MCF 10A (cell line): ENCODE results near the gene EPHB1. TPM values are rescaled to one million over a fixed set of nuclear protein-coding genes. Genes with fewer than 3 reads are reported as not detected.

Experiments used
- BruUV-seq: library from RNA; stranded (reverse); fragments of 400-500 nt; replicated peaks from 2 replicates; lab custom pipeline; 2021; lab: Mats Ljungman, UMichigan
- CTCF ChIA-PET: fragments of 300-600 bp; sonication (Branson Sonifier 250); formaldehyde crosslinking; extraction: SDS; loops from one replicate; lab custom pipeline; 2021; ENCODE audit warnings: antibody characterized with exemption, inconsistent platforms; lab: Yijun Ruan, JAX
- POLR2A ChIA-PET: fragments of 300-600, 350-650 bp; sonication (Branson Sonifier 250); formaldehyde crosslinking; extraction: SDS; loops from one replicate; lab custom pipeline; 2020; ENCODE audit warnings: antibody characterized with exemption, inconsistent platforms; lab: Yijun Ruan, JAX
- DNase-seq: peaks from one replicate; pipeline ENCODE4 v3.0.0-alpha.2; 2018; ENCODE audit not compliant: unreplicated experiment
- H3K27ac Mint-ChIP-seq: one replicate; pipeline ENCODE4 v1.8.0; 2022; ENCODE audit warnings: mild to moderate bottlenecking, low read depth, mixed read lengths; ENCODE audit not compliant: unreplicated experiment
- H3K27me3 Mint-ChIP-seq: one replicate; pipeline ENCODE4 v1.8.0; 2022; ENCODE audit warnings: mixed read lengths; ENCODE audit not compliant: insufficient read depth, unreplicated experiment
- H3K36me3 Mint-ChIP-seq: one replicate; pipeline ENCODE4 v1.8.0; 2022; ENCODE audit warnings: mild to moderate bottlenecking, moderate library complexity, mixed read lengths; ENCODE audit not compliant: insufficient read depth, unreplicated experiment
- H3K4me1 Mint-ChIP-seq: one replicate; pipeline ENCODE4 v1.8.0; 2022; ENCODE audit warnings: mixed read lengths; ENCODE audit not compliant: insufficient read depth, unreplicated experiment
- H3K4me3 Mint-ChIP-seq: one replicate; pipeline ENCODE4 v1.8.0; 2022; ENCODE audit warnings: mild to moderate bottlenecking, moderate library complexity, mixed read lengths; ENCODE audit not compliant: unreplicated experiment
- H3K9me3 Mint-ChIP-seq: one replicate; pipeline ENCODE4 v1.8.0; 2022; ENCODE audit warnings: mixed read lengths; ENCODE audit not compliant: unreplicated experiment
- intact Hi-C: fragments of 100-400 bp; cut with micrococcal nuclease; formaldehyde crosslinking; loops from 2 replicates; pipeline ENCODE4 v1.14.1; 2022
- total RNA-seq: library from RNA; stranded (reverse); gene quantifications from 2 replicates; pipeline ENCODE4 v1.2.3, GENCODE V29; 2022
- TF ChIP-seq, protein P1 (sequence below): fragments of 200-600 bp; IDR thresholded peaks from one replicate; pipeline ENCODE4 v1.8.0; 2022; ENCODE audit warnings: antibody characterized with exemption, mild to moderate bottlenecking; ENCODE audit not compliant: unreplicated experiment

EPHB1 gene
- total RNA-seq, 1 experiment from 2014 or later: not detected

DNA sequence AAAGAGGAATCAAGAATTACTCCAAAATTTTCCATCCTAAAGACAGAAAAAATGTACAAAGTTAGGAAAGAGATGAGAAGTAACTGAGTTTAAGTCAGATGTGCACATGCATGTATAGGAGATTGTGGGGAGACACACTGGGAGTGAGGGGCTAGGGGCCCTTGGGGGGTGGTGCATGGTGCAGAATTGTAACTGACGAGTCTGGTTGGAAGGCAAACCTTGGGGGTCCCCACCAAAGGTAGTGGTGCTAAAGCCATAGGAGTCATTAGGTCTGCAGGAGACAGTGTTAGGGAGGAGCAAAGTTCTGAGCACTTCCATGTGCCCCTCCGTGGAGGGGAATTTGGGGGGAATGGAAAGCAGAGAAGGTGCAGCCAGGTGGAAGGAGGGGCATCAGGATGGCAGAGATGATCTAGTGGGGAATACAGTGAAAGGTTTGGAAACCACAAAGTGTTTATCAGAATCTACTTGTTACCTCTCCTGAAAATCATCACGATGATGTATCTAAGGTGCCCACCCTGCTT is 37.5 kb upstream of the EPHB1 start:
- TF ChIP-seq, protein P1, sequence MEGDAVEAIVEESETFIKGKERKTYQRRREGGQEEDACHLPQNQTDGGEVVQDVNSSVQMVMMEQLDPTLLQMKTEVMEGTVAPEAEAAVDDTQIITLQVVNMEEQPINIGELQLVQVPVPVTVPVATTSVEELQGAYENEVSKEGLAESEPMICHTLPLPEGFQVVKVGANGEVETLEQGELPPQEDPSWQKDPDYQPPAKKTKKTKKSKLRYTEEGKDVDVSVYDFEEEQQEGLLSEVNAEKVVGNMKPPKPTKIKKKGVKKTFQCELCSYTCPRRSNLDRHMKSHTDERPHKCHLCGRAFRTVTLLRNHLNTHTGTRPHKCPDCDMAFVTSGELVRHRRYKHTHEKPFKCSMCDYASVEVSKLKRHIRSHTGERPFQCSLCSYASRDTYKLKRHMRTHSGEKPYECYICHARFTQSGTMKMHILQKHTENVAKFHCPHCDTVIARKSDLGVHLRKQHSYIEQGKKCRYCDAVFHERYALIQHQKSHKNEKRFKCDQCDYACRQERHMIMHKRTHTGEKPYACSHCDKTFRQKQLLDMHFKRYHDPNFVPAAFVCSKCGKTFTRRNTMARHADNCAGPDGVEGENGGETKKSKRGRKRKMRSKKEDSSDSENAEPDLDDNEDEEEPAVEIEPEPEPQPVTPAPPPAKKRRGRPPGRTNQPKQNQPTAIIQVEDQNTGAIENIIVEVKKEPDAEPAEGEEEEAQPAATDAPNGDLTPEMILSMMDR: no peak
- CTCF ChIA-PET: interaction anchor here (3.5 kb wide), 1 partner anchor 156 kb away, joined by 53 read pairs; no protein-coding TSS in a partner anchor
- Mint-ChIP-seq H3K4me3 (no peak overlapping the region), H3K27ac (no peak overlapping the region), H3K4me1 (no peaks in the 10 kb centered on the region), H3K9me3 (no peaks in the 10 kb centered on the region), H3K36me3 (no peaks in the 10 kb centered on the region), H3K27me3 (peaks cover 24% of the 10 kb centered on the region)
- intact Hi-C loops: loop anchor here (10.0 kb wide), 1 partner anchor 103 kb away; the partner anchor contains the start of gene KY
- DNase-seq: no peak
- no TSS peak for BruUV-seq
- POLR2A ChIA-PET: no interaction called here

DNA sequence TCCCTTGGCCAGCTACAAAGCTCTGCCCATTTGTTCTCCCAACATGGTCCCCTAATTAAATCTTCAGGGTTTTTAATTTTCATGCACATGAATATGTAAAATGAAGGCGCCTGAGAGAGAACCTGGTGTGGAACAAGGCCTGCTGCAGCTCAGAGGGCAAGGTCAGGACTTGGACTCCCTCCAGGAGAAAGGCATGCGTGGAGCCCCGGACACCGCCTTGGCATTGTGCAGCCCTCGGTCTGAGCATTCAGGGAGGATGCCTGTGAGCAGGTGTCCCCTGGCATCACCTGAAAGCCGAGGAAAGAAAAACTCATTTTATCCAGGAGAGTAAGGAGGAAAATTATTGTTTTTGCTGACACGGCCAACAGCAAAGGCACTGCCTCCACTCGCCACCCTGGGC is 33.8 kb upstream of the EPHB1 start:
- H3K4me3 Mint-ChIP-seq: no peak overlapping the region
- peaks cover 39% of the 10 kb centered on the region for H3K27me3 Mint-ChIP-seq
- H3K4me1 Mint-ChIP-seq: no peaks in the 10 kb centered on the region
- H3K9me3 Mint-ChIP-seq: no peaks in the 10 kb centered on the region
- ChIA-PET CTCF (interaction anchor here (0.8 kb wide), 1 partner anchor 16 kb away, joined by 3 read pairs; no protein-coding TSS in a partner anchor), POLR2A (no interaction called here)
- H3K27ac Mint-ChIP-seq: no peak overlapping the region
- DNase-seq: no peak
- BruUV-seq: no TSS peak
- no peaks in the 10 kb centered on the region for H3K36me3 Mint-ChIP-seq
- intact Hi-C loops: no loop called here
- TF ChIP-seq, protein P1: no peak

DNA sequence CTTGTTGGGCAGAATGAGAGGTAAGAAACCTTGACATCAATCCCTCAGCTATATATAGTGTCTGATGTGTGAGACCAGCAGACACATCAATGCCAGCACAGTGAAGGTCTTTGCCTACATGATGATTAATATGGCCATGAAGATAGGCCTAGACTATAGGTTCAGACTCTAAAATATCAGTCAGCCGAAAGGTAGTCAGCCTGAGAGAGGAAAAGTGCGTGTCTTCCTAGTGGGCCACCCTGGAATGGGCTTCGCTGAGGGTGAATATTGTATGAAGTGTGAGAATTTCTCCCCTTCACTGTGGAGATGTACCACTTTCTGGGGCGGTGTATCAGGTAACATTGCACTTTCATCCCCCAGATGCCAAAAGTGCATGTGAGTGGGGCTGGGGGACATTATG is 33.0 kb upstream of the EPHB1 start:
- TF ChIP-seq, protein P1: no peak
- intact Hi-C loops: no loop called here
- Mint-ChIP-seq H3K4me1 (no peaks in the 10 kb centered on the region), H3K4me3 (no peak overlapping the region), H3K27ac (no peak overlapping the region), H3K27me3 (peaks cover 37% of the 10 kb centered on the region), H3K36me3 (no peaks in the 10 kb centered on the region), H3K9me3 (no peaks in the 10 kb centered on the region)
- POLR2A ChIA-PET: no interaction called here
- no peak for DNase-seq
- CTCF ChIA-PET: no interaction called here
- no TSS peak for BruUV-seq

DNA sequence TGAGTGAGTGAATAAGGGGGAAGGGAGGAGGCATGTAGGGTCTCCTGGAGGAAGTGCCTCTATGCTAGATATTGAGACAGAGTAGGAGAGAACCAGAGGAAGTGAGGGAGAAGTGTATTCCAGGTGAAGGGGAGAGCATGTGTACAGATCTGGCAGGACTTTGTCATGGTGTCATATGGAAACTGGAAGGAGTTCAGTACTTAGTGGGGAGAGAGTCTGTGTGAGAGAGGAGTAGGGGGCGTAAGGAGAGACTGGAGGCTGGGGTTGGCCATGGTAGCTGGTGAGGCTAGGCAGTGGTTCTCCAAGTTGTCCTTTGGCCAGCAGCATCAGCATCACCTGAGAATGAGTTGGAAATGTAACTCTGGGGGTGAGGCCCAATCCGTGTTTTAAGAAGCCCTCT is 29.6 kb upstream of the EPHB1 start:
- H3K27me3 Mint-ChIP-seq: peaks cover 15% of the 10 kb centered on the region
- no peaks in the 10 kb centered on the region for H3K4me1 Mint-ChIP-seq
- ChIA-PET POLR2A (no interaction called here), CTCF (interaction anchor here (0.6 kb wide), 1 partner anchor 208 kb away, joined by 3 read pairs; no protein-coding TSS in a partner anchor)
- H3K9me3 Mint-ChIP-seq: no peaks in the 10 kb centered on the region
- DNase-seq: no peak
- TF ChIP-seq, protein P1: no peak
- H3K27ac Mint-ChIP-seq: no peak overlapping the region
- H3K36me3 Mint-ChIP-seq: no peaks in the 10 kb centered on the region
- H3K4me3 Mint-ChIP-seq: no peak overlapping the region
- BruUV-seq: no TSS peak
- intact Hi-C loops: no loop called here
